HepG2 (cell line): Measurements from ENCODE around the gene CDX1. TPM values are rescaled to one million over a fixed set of nuclear protein-coding genes. Genes with fewer than 3 reads are reported as not detected.

ENCODE experiments used
- ATF1 ChIP-seq: IDR thresholded peaks from 2 replicates; pipeline ENCODE4 v1.6.1; 2016; ENCODE audit warnings: mild to moderate bottlenecking, control low read depth
- BATF2 ChIP-seq: sonication (generic); formaldehyde crosslinking; IDR thresholded peaks from 2 replicates; pipeline ENCODE4 v1.8.0; 2022; ENCODE audit warnings: mild to moderate bottlenecking, missing genetic modification reagents, moderate library complexity
- EED ChIP-seq: sonication (generic); formaldehyde crosslinking; IDR thresholded peaks from 2 replicates; pipeline ENCODE4 v1.5.0; 2020; ENCODE audit warnings: mild to moderate bottlenecking, missing genetic modification reagents
- ELF3 ChIP-seq: IDR thresholded peaks from 2 replicates; pipeline ENCODE4 v1.6.1; 2016; ENCODE audit warnings: missing genetic modification reagents, missing compliant biosample characterization
- GATA4 ChIP-seq: sonication (generic); IDR thresholded peaks from 2 replicates; pipeline ENCODE4 v1.6.1; 2016; ENCODE audit warnings: antibody characterized with exemption, low read depth, borderline replicate concordance
- HNF1A ChIP-seq, 2 experiments: sonication (generic) in 1 of 2; formaldehyde crosslinking in 1 of 2; IDR thresholded peaks; 2 replicates each; pipeline versions ENCODE4 v1.4.0 to v1.6.1; 2016 to 2020; ENCODE audit warnings: borderline replicate concordance in 1 of 2, low read depth in 1 of 2, mild to moderate bottlenecking in 1 of 2, missing genetic modification reagents in 1 of 2
- SIX4 ChIP-seq: sonication (generic); formaldehyde crosslinking; IDR thresholded peaks from 2 replicates; pipeline ENCODE4 v1.4.0; 2020; ENCODE audit warnings: missing genetic modification reagents
- SP140L ChIP-seq: sonication (generic); formaldehyde crosslinking; IDR thresholded peaks from 2 replicates; pipeline ENCODE4 v1.4.0; 2020; ENCODE audit warnings: missing genetic modification reagents, borderline replicate concordance
- STAT5B ChIP-seq: sonication (generic); formaldehyde crosslinking; IDR thresholded peaks from 2 replicates; pipeline ENCODE4 v1.4.0; 2020; ENCODE audit warnings: missing genetic modification reagents
- TCF7L2 ChIP-seq: IDR thresholded peaks from 2 replicates; pipeline ENCODE4 v1.6.1; 2011; ENCODE audit warnings: mild to moderate bottlenecking, low read depth, low read length, moderate library complexity
- ZBTB33 ChIP-seq: sonication (generic); formaldehyde crosslinking; IDR thresholded peaks from 2 replicates; pipeline ENCODE4 v1.4.0; 2020; ENCODE audit warnings: missing genetic modification reagents
- ZBTB8A ChIP-seq: sonication (generic); formaldehyde crosslinking; IDR thresholded peaks from 2 replicates; pipeline ENCODE4 v1.4.0; 2020; ENCODE audit warnings: mild to moderate bottlenecking, low read depth, missing genetic modification reagents, borderline replicate concordance
- ZFP90 ChIP-seq: sonication (generic); formaldehyde crosslinking; IDR thresholded peaks from 2 replicates; pipeline ENCODE4 v1.8.0; 2022; ENCODE audit warnings: missing genetic modification reagents, mild to moderate bottlenecking, inconsistent platforms, borderline replicate concordance
- ZHX1 ChIP-seq: sonication (generic); formaldehyde crosslinking; IDR thresholded peaks from 2 replicates; pipeline ENCODE4 v1.8.1; 2022; ENCODE audit warnings: low read depth, mild to moderate bottlenecking, missing genetic modification reagents
- ZNF275 ChIP-seq: sonication (generic); formaldehyde crosslinking; IDR thresholded peaks from 2 replicates; pipeline ENCODE4 v1.8.0; 2022; ENCODE audit warnings: missing genetic modification reagents, mild to moderate bottlenecking, inconsistent platforms, borderline replicate concordance
- ZNF383 ChIP-seq: sonication (generic); formaldehyde crosslinking; IDR thresholded peaks from 2 replicates; pipeline ENCODE4 v1.4.0; 2020; ENCODE audit warnings: missing genetic modification reagents, mild to moderate bottlenecking, borderline replicate concordance
- ZNF768 ChIP-seq: sonication (generic); formaldehyde crosslinking; IDR thresholded peaks from 2 replicates; pipeline ENCODE4 v1.4.0; 2020; ENCODE audit warnings: missing genetic modification reagents
- polyA plus RNA-seq, 8 experiments: library from polyadenylated mRNA; depleted of rRNA in 3 of 8; stranded (reverse) in 7 of 8; unstranded in 1 of 8; fragments of >200 nt; fragmentation: Illumina TruSeq in 4 of 8; extraction: Trizol in 4 of 8; gene quantifications; 2 replicates each; pipeline versions ENCODE4 v1.2.1 to v1.2.3, GENCODE V29; 2011 to 2016; ENCODE audit warnings: low read depth in 4 of 8, missing spikeins in 1 of 8, mixed read lengths in 1 of 8; ENCODE audit not compliant: insufficient read depth in 1 of 8
- total RNA-seq, 5 experiments: library from RNA; depleted of rRNA; stranded (reverse); fragments of >200 nt; fragmentation: Illumina TruSeq; extraction: Trizol; gene quantifications; 2 replicates each; pipeline ENCODE4 v1.2.3, GENCODE V29; 2016; ENCODE audit warnings: low read depth in 1 of 5

Gene CDX1
- total and polyA plus RNA-seq, 2 of the 13 experiments (the other 11 are each of a cell fraction or from before 2014, with no cell fraction given) = not detected

- TF ChIP-seq ELF3 (CRISPR knock-in tag) (no peak), ZHX1 (no peak), EED (CRISPR knock-in tag) (no peak), ZNF275 (0 out of 2 replicates have a peak, but pooled peaks have one; percentile 34), STAT5B (CRISPR knock-in tag) (no peak), SP140L (CRISPR knock-in tag) (no peak), SIX4 (CRISPR knock-in tag) (no peak), TCF7L2 (no peak), ZBTB8A (no peak), GATA4 (no peak), HNF1A (IDR thresholded peaks at IDR 0.05; ENCODE audit: low read depth) (no peak; the same call in 1 of the 2 replicates), HNF1A (CRISPR knock-in tag; IDR thresholded peaks at IDR 0.05; ENCODE audit: borderline replicate concordance) (0 out of 2 replicates have a peak, but pooled peaks have one; percentile 48), ZFP90 (CRISPR knock-in tag) (no peak), BATF2 (no peak), ZNF383 (CRISPR knock-in tag) (no peak), ZBTB33 (CRISPR knock-in tag) (peak; percentile 96), ZNF768 (CRISPR knock-in tag) (no peak), ATF1 (CRISPR knock-in tag) (no peak)
These were observed 23.0 kb upstream of the CDX1 start (continued) for GRCh38 chr5:150143350-150144245.
